Fibroblast of the aortic adventitia (primary cell): Measurements from ENCODE around the gene FFAR1. TPM values are rescaled to one million over a fixed set of nuclear protein-coding genes. Genes with fewer than 3 reads are reported as not detected.

ENCODE experiments used
- DNase-seq: peaks from one replicate; pipeline ENCODE4 v3.0.0-alpha.2; 2010; ENCODE audit warnings: low read depth
- H3K4me3 ChIP-seq: 2 replicates; pipeline ENCODE4 v1.5.1; 2011; ENCODE audit warnings: low read depth, mild to moderate bottlenecking, control low read depth, low read length, moderate library complexity
- CTCF ChIP-seq: IDR thresholded peaks from 2 replicates; pipeline ENCODE4 v1.5.1; 2011; ENCODE audit warnings: mild to moderate bottlenecking, low read length, control low read depth, inconsistent platforms; ENCODE audit not compliant: insufficient read depth
- total RNA-seq: library from RNA; depleted of rRNA; stranded (reverse); fragments of >200 nt; gene quantifications from 2 replicates; pipeline ENCODE4 v1.2.3, GENCODE V29; 2012; ENCODE audit warnings: low replicate concordance

FFAR1 gene
- total RNA-seq, 1 donor: not detected

GRCh38 chr19:35389192-35389861, 41.6 kb downstream of the FFAR1 start:
- H3K4me3 ChIP-seq: no peak overlapping the region
- TF ChIP-seq CTCF: no peak
- no peak for DNase-seq

GRCh38 chr19:35392742-35393715, 45.3 kb downstream of the FFAR1 start:
- DNase-seq: no peak
- no peak overlapping the region for H3K4me3 ChIP-seq
- no peak for TF ChIP-seq CTCF

GRCh38 chr19:35395382-35396199, 47.9 kb downstream of the FFAR1 start:
- no peak for DNase-seq
- no peak overlapping the region for H3K4me3 ChIP-seq
- TF ChIP-seq CTCF: no peak

- no peak for DNase-seq
- no peak for TF ChIP-seq CTCF
- no peak overlapping the region for H3K4me3 ChIP-seq
Measured at GRCh38 chr19:35396240-35396885, 48.7 kb downstream of the FFAR1 start.

GRCh38 chr19:35397064-35397463, 49.4 kb downstream of the FFAR1 start:
- TF ChIP-seq CTCF: no peak
- no peak overlapping the region for H3K4me3 ChIP-seq
- no peak for DNase-seq

Other genes with a start within 250 kb of the FFAR1 start
- gene FXYD3, start 232.1 kb upstream of the FFAR1 start, total RNA-seq: 1.3 TPM in 1 of 2 replicates, not detected in the other
- gene LGI4, start 212.8 kb upstream of the FFAR1 start, total RNA-seq: 0.09 and 3.7 TPM in 2 replicates
- gene FXYD1, start 209.1 kb upstream of the FFAR1 start, total RNA-seq: 2.5 and 6.5 TPM in 2 replicates
- not detected in 2 replicates for gene FXYD7, start 204.6 kb upstream of the FFAR1 start, total RNA-seq
- 11.5 and 59.8 TPM in 2 replicates for gene FXYD5, start 193.2 kb upstream of the FFAR1 start, total RNA-seq
- gene FAM187B, start 119.2 kb upstream of the FFAR1 start, total RNA-seq: not detected in 2 replicates
- gene LSR, start 98.9 kb upstream of the FFAR1 start, total RNA-seq: 0.54 TPM in 1 of 2 replicates, not detected in the other
- gene USF2, start 78.9 kb upstream of the FFAR1 start, total RNA-seq: 51.6 and 72.9 TPM in 2 replicates
- gene HAMP, start 65.4 kb upstream of the FFAR1 start, total RNA-seq: not detected in 2 replicates
- not detected in 2 replicates for gene MAG, start 55.7 kb upstream of the FFAR1 start, total RNA-seq
- gene CD22, start 18.7 kb upstream of the FFAR1 start, total RNA-seq: not detected in 2 replicates
- gene FFAR3, start 10.6 kb downstream of the FFAR1 start, total RNA-seq: not detected in 2 replicates
- gene GPR42, start 23.2 kb downstream of the FFAR1 start, total RNA-seq: not detected in 2 replicates
- not detected in 2 replicates for gene FFAR2, start 100.4 kb downstream of the FFAR1 start, total RNA-seq
- not detected in 2 replicates for gene KRTDAP, start 142.6 kb downstream of the FFAR1 start, total RNA-seq
- gene DMKN, start 165.7 kb downstream of the FFAR1 start, total RNA-seq: 11.4 and 63.0 TPM in 2 replicates
- gene SBSN, start 180.4 kb downstream of the FFAR1 start, total RNA-seq: 4.1 and 13.2 TPM in 2 replicates
- gene GAPDHS, start 185.6 kb downstream of the FFAR1 start, total RNA-seq: not detected in 2 replicates
- gene TMEM147, start 197.7 kb downstream of the FFAR1 start, total RNA-seq: 25.0 and 63.7 TPM in 2 replicates
- not detected in 2 replicates for gene ATP4A, start 215.8 kb downstream of the FFAR1 start, total RNA-seq
- gene PMIS2, start 238.3 kb downstream of the FFAR1 start, total RNA-seq: not detected in 2 replicates